A673 (cell line): ENCODE data around the gene CCDC158.

Experiments used
- EZH2 ChIP-seq: fragments of 200-600 bp; sonication (generic); IDR thresholded peaks from 2 replicates; pipeline ENCODE4 v1.6.1; 2017; ENCODE audit warnings: borderline replicate concordance, low read depth, mild to moderate bottlenecking, mixed read lengths, antibody characterized with exemption, low read length; ENCODE audit not compliant: poor library complexity, severe bottlenecking
- TF ChIP-seq, protein P1 (sequence below): fragments of 300-800, 200-600 bp; sonication (generic); conservative IDR thresholded peaks from 2 replicates; pipeline ENCODE4 v1.5.1; 2017; ENCODE audit warnings: low read depth, mild to moderate bottlenecking, antibody characterized with exemption, low read length, moderate library complexity, mixed read lengths

GRCh38 chr4:76292730-76293129 is 128.2 kb downstream of the CCDC158 start:
- TF ChIP-seq, protein P1, sequence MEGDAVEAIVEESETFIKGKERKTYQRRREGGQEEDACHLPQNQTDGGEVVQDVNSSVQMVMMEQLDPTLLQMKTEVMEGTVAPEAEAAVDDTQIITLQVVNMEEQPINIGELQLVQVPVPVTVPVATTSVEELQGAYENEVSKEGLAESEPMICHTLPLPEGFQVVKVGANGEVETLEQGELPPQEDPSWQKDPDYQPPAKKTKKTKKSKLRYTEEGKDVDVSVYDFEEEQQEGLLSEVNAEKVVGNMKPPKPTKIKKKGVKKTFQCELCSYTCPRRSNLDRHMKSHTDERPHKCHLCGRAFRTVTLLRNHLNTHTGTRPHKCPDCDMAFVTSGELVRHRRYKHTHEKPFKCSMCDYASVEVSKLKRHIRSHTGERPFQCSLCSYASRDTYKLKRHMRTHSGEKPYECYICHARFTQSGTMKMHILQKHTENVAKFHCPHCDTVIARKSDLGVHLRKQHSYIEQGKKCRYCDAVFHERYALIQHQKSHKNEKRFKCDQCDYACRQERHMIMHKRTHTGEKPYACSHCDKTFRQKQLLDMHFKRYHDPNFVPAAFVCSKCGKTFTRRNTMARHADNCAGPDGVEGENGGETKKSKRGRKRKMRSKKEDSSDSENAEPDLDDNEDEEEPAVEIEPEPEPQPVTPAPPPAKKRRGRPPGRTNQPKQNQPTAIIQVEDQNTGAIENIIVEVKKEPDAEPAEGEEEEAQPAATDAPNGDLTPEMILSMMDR = no peak
- TF ChIP-seq EZH2 = no peak
